Type B pancreatic cell (in vitro differentiated cells): ENCODE data around the gene CHRM4. TPM values are rescaled to one million over a fixed set of nuclear protein-coding genes. Genes with fewer than 3 reads are reported as not detected.

Source experiments
- DNase-seq: peaks from one replicate; pipeline ENCODE4 v3.0.0; 2021; ENCODE audit warnings: mixed read lengths; ENCODE audit not compliant: unreplicated experiment; ENCODE audit errors: extremely low spot score
- H3K27ac Mint-ChIP-seq: 2 replicates; pipeline ENCODE4 v1.8.0; 2021; ENCODE audit warnings: mild to moderate bottlenecking, mixed read lengths
- H3K27me3 Mint-ChIP-seq: 2 replicates; pipeline ENCODE4 v1.8.0; 2021; ENCODE audit warnings: mixed read lengths
- H3K36me3 Mint-ChIP-seq: 2 replicates; pipeline ENCODE4 v1.8.0; 2021; ENCODE audit warnings: mixed read lengths
- H3K4me1 Mint-ChIP-seq: one replicate; pipeline ENCODE4 v1.8.0; 2021; ENCODE audit warnings: mixed read lengths; ENCODE audit not compliant: unreplicated experiment
- H3K4me3 Mint-ChIP-seq: 2 replicates; pipeline ENCODE4 v1.8.0; 2021; ENCODE audit warnings: mild to moderate bottlenecking, mixed read lengths
- H3K9me3 Mint-ChIP-seq: 2 replicates; pipeline ENCODE4 v1.8.0; 2021; ENCODE audit warnings: mixed read lengths
- CTCF ChIP-seq: fragments of 200-600 bp; sonication (generic); conservative IDR thresholded peaks from 2 replicates; pipeline ENCODE4 v1.5.0; 2021; ENCODE audit warnings: antibody characterized with exemption, mild to moderate bottlenecking
- total RNA-seq: library from RNA; stranded (reverse); gene quantifications from 2 replicates; pipeline ENCODE4 v1.2.1, GENCODE V29; 2021; ENCODE audit warnings: low replicate concordance

CHRM4 gene
- total RNA-seq, 1 donor from 2014 or later: 1.0 TPM

DNA sequence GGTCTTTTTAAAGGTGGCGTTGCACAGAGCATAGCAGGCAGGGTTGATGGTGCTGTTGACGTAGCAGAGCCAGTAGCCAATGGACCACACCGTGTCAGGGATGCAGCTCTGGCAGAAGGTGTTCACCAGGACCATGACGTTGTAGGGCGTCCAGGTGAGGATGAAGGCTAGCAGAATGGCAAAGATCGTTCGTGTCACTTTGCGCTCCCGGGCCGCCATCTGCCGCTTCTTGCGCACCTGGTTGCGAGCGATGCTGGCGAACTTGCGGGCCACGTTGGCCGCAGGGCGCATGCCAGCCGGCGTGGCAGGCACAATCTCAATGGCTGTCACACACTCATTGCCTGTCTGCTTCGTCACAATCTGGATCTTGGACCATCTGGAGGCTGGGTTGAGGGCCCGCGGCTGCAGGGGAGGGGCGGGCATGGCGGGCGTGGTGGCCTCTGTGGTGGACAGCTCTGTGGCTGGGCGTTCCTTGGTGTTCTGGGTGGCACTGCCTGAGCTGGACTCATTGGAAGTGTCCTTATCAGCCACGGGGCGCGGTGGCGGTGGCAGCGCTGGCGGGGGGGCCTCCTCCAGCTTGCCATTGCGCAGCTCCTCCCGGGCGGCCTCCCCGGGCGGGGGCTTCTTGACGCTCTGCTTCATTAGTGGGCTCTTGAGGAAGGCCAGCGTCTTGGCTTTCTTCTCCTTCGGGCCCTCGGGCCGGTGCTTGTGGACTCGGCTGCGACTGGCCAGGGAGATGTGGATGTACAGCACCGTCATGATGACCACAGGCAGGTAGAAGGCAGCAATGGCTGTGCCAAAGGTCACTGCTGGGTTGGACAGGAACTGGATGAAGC lies 6.2 kb downstream of the CHRM4 start:
- Mint-ChIP-seq H3K4me3 (peak overlapping the region; percentile 65), H3K36me3 (peaks cover 3% of the 10 kb centered on the region), H3K27ac (peak overlapping the region; percentile 58), H3K9me3 (no peaks in the 10 kb centered on the region), H3K4me1 (peaks cover 14% of the 10 kb centered on the region), H3K27me3 (peaks cover 44% of the 10 kb centered on the region)
- no peak for DNase-seq
- no peak for TF ChIP-seq CTCF

DNA sequence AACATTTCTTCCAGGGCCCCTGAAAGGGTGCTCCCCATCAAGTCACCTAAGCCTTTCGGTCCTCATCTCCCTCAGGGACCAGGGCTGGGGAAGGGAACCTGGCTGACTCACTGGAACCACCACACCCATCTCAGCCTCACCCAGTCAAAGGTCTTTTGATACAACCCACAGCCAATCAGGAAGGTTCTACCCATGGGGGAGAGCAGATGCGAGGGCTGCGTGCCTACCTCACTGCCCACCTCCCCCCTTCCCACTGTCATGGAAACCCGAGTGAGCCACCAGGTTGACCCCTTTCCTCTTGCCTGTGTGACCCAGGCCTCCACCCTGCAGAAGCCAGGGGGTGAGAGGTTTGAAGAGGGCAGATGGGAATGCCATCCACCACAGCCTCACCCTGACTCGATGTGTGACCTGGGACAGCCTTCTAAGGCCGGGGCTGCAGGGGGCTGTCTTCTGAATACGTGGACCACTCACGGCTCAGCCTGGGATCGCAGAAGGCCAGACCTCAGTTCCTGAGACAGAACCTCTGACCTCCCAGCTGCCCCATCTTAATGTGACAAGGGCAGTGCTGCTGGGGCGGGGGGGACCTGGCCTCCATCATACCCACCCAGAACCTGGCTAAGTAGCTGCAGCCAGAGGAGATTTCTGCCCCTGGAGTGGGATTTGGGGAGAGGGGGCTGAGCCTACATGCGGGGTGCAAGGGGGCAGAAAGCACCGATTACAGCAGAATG lies 7.4 kb downstream of the CHRM4 start:
- Mint-ChIP-seq H3K27me3 (peaks cover 31% of the 10 kb centered on the region), H3K27ac (peak overlapping the region; percentile 46), H3K4me3 (peak overlapping the region; percentile 91), H3K36me3 (peaks cover 3% of the 10 kb centered on the region), H3K9me3 (no peaks in the 10 kb centered on the region), H3K4me1 (peaks cover 17% of the 10 kb centered on the region)
- TF ChIP-seq CTCF: no peak
- no peak for DNase-seq

DNA sequence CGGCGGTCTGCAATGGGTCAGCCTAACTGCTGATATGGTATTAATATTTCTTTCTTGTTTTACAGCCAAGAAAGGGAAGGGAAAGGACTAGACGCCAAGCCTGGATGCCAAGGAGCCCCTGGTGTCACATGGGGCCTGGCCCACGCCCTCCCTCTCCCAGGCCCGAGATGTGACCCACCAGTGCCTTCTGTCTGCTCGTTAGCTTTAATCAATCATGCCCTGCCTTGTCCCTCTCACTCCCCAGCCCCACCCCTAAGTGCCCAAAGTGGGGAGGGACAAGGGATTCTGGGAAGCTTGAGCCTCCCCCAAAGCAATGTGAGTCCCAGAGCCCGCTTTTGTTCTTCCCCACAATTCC lies 8.2 kb downstream of the CHRM4 start:
- Mint-ChIP-seq H3K27me3 (peaks cover 24% of the 10 kb centered on the region), H3K4me3 (peak overlapping the region; percentile 91), H3K27ac (peak overlapping the region; percentile 46), H3K36me3 (peaks cover 3% of the 10 kb centered on the region), H3K9me3 (no peaks in the 10 kb centered on the region), H3K4me1 (peaks cover 12% of the 10 kb centered on the region)
- DNase-seq: no peak
- peak; percentile 14 for TF ChIP-seq CTCF

- DNase-seq: no peak
- Mint-ChIP-seq H3K27me3 (peaks cover 18% of the 10 kb centered on the region), H3K27ac (peak overlapping the region; percentile 46), H3K9me3 (no peaks in the 10 kb centered on the region), H3K4me1 (peaks cover 7% of the 10 kb centered on the region), H3K36me3 (peaks cover 5% of the 10 kb centered on the region), H3K4me3 (peak overlapping the region; percentile 91)
- peak; percentile 79 for TF ChIP-seq CTCF
Measured at GRCh38 chr11:46382646-46383403, 8.8 kb downstream of the CHRM4 start.

GRCh38 chr11:46381819-46382645 lies 9.5 kb downstream of the CHRM4 start:
- peaks cover 13% of the 10 kb centered on the region for H3K27me3 Mint-ChIP-seq
- H3K36me3 Mint-ChIP-seq: peaks cover 8% of the 10 kb centered on the region
- H3K27ac Mint-ChIP-seq: peak overlapping the region; percentile 67
- TF ChIP-seq CTCF: no peak
- peak overlapping the region; percentile 91 for H3K4me3 Mint-ChIP-seq
- no peaks in the 10 kb centered on the region for H3K9me3 Mint-ChIP-seq
- H3K4me1 Mint-ChIP-seq: peaks cover 7% of the 10 kb centered on the region
- DNase-seq: no peak
